Measurements from ENCODE around the gene TUBA3E.
"Not testable (repeated sequence)": the region's sequence is repeated elsewhere in the genome, so short reads cannot be mapped to it uniquely, and the experiment has no call there.

TUBA3E gene

DNA sequence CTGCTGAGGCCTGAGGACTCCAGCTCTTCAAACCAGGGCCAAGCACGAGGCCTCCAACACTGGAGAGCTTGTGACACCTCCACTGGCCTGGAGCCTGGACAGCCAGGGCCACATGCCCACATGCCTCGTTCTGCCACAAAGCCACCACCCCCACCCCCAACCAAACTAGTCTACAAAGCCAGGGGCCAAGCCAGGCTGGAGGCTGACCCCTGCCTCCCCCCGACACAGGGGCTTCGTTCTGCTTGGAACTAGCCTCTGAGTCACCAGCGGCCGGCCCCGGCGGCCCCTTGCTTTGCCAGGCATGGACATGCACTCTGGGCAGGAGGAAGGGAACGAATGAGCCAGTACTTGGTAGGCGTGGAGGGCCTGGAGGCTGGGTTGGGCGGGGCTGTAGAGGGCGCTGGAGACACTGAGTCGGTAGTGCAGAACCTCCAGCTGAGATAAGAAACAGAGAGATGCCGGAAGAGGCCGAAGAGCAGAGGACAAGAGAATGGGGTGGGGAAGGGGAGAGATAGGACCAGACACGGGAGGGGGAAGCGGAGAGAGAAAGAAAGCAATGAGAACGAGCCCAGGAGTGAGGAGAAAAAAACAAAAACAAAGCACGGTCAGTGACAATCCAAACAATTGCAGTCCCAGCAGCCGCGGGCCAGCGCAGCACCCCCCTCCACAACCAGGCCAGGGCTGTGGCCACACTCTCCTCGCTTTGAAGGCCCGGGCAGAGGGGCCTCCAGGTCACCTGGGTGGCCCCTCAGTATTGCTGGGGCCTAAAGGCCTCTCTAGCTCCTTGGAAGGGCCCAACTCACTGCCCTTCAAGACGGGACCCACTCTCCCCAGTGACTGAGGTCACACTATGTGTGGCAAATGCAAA lies 37.2 kb downstream of the TUBA3E start:
- not testable (repeated sequence) for DNase-seq

DNA sequence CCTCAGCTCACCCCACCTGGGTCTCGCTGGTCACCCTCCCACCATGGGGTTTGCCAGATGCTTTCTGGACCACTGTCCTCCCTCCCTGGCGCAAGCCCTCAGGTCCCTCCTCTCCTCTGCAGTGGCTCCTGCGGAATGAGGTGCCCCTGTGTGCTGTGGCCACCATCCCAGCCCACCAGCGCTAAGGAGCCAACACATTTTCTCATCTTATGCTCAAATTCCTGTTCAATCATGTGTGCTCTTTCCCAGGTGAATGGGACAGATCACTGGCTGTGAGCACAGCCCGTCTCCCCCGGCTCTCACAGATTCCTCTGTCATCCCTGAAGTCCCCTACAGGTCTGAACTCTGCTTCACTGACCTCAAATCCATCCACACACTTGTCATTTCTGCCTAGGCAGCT lies 38.1 kb downstream of the TUBA3E start:
- no peak for DNase-seq

DNA sequence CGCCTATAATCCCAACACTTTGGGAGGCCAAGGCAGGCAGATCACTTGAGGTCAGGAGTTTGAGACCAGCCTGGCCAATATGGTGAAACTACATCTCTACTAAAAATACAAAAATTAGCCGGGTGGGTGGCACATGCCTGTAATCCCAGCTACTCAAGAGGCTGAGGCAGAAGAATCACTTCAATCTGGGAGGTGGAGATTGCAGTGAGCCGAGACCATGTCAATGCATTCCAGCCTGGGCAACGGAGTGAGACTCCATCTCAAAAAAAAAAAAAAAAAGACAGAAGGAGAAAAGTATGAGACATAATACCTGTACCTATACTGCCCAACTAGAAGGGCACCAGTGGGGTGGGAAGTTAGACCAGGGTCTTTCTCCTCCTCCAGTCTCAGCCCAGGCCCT lies 38.9 kb downstream of the TUBA3E start:
- DNase-seq = not testable (repeated sequence)

DNA sequence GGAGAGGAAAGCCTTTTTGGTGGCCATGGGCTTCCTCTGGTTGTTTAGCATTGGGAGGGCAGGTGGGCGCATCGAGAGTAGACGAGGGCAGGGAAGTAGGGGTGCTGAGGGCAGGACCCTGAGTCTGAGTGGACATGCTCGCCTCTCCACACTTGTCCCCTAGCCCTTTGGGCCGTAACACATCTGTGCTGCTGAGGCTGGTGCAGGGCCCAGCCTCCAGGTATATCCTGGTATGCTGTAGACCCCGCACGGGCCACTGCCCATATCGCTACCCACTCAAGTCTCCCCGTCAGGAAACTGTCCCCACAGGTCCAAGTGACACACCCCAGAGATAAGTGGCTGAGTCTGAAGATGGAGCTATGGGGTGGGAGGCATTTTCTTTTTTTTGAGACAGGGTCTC lies 39.6 kb downstream of the TUBA3E start:
- no peak for DNase-seq

DNA sequence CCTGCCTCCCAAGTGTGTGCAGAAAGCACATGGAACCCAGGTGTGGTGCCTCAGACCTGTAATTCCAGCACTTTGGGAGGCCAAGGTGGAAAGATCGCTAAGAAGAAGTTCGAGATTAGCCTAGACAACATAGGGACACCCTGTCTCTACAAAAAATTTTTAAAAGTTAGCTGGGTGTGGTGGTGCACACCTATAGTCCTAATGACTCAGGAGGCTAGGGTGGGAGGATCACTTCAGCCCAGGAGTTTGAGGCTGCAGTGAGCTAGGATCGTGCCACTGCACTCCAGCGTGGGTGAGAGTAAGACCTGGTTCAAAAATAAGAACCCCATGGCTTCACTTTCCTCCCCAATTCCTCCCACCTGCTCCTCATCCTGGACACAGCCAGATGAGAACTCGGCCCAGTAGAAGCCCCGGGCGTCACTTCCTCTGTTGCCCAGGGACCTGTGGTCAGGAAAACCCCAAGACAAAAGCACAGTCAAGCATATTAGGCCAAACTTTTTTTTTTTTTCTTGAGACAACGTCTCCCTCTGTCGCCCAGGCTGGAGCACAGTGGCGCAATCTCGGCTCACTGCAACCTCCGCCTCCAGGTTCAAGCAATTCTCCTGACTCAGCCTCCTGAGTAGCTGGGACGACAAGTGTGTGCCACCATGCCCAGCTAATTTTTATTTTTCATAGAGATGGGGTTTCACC lies 40.3 kb downstream of the TUBA3E start:
- not testable (repeated sequence) for DNase-seq

DNA sequence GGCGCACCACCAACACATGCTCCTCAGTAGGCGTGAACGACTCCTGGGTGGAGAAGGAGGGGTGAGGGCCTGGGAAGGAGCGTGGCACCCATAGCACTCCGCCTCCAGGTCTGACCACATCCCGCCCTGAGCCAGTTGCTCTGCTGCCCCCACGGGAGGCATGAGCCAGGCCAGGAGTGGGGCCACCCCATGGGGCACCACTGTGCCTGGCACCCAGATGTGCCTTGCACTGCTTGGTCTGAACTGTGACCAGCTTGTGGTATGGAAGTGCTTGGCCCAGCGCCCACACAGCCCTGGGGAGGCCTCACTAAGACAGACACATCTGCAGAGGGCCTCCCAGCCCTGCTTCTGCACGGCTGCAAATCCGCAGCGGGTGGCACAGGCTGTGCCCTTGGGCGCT lies 40.9 kb downstream of the TUBA3E start:
- not testable (repeated sequence) for DNase-seq

DNA sequence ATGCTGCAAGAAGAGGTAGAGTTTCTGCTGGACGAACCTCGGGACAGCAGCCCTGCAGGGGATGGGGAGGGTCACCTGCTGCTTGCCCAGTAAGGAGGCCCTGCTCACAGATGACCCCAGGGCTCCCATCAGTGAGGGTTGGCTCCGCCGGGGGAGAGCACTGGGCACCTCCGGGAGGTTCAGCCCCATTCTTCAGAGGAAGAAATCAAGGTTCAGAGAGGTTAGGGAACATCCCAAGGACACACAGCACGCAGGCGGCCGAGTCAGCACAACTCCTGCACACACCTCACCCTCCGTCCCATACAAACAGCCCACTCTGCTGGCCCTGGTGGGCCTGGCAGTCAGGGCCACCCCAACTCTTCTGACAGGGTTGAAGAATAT lies 41.6 kb downstream of the TUBA3E start:
- no peak for DNase-seq

DNA sequence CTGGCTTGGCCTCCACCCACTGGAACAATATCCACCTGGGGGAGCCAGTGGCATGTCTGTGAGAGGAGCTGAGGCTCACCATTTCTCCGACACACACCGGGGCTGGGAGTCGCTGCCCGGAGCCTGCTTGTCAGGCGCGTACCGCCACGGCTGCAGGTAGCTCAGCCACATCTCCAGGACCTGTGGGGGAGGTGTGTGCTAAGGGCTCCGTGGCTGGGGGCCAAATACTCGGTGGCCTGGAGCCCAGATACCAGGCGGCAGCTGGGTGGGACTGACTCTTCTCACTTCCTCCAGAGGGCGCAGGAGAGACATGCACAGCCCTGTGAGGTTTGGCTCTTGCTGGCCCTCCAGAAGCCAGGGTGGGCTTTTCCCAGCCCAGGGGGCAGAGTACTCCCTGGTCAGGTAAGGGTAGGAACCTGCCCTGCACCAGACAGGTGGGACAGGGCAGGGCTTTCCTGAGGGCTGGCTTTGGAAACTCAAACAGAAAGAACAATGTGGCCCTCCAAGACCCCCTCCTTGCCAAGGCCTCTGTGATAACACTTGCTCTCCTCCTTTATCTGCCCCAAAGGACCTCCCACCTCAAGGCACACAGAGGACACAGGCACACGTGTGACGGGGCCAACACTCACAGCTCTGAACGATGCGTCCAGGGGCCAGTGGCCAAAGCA lies 42.1 kb downstream of the TUBA3E start:
- DNase-seq = not testable (repeated sequence)

DNA sequence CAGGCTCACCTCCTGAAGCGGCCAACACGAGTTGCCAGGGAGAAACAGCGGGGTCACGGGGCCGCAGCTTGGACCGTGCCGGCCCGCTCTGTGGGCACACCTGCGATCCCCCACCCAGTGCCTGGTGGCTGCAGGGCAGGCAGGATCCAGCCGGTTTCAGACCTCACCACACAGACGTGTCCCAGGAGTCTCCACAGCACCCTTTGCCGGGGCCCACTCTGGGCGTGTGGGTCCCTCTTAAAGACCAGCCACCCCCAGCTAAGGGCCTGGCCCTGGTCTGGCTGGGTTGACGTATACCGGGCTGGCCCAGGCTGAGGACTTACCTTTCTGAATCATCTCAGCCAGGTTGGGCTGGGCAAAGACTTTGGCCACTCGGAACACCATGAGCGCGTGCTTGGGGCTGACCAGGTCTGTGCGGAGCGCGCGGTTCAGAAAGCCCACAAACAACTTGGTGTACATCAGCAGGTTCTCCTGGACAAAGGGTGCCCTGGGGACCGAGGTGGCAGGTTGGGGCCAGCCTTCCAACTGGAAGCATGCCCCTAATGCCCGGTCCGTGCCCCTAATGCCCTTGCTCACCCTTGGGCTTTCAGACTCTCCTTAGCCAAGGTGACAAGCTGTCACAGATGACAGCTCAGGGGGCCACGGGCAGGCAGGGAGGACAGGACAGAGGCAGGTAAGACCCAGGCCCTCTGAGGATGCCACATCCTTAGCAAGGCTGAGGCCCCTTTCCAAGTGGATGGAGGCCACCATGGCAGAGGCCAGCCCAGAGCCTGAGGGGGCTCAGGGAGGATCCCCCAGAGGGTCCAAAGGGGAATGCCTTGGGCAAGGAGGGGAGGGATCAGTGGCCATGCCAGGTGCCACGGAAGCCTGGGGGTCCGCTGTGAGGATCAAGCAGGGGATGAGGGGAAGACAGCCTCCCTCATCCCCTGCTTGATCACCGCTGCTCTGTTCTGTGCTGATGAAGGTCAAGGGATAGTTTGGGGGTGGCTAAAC lies 43.2 kb downstream of the TUBA3E start:
- no peak for DNase-seq

DNA sequence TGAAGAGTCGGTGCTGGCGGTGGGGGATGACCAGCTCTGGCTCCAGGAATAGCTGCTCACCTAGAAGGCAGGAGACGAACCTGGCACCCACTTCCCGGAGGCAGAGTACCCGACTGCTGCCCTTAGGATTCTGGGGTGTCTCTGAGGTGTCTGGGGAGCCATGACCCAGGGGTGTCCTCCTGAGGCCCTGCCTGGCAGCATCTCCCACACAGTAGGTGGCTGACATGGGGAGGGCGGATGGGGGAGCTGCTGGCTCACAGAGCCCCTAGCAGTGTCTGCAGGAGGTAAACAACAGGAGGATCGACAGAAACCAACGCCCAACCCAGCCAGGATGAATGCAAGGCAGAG lies 43.8 kb downstream of the TUBA3E start:
- not testable (repeated sequence) for DNase-seq

DNA sequence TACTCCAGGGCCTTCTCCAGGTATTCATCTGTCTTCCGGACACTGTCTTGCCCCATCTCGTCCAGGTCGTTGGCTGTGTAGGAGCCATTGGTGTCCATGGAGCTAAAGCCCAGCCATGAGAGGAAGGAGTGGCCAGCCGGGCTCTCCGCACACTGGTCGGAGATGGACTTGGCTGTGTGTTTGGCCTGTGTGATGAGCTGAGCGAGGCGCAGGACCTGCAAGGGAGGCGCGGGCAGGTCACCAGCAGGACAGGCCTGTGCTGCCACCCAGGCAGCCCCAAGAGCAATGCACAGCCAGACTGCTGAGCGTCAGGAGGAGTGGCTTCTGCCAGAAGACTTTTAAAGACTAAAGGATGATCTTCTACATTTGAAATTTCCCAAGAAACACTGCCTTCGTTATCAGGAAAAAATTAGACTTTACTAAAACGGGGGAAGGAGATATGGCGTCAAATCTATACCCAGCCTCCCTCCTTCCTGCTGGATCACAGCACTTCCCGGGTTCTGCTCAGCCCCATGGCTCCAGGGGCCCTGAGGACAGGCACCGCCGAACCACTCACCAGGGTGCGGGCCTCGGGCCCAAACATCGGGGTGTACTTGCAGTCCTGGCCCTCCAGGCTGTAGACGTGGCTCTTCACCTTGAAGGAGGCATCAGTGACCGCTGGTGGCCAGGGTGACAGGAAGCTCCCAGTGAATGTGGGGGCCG lies 44.4 kb downstream of the TUBA3E start:
- DNase-seq = not testable (repeated sequence)

DNA sequence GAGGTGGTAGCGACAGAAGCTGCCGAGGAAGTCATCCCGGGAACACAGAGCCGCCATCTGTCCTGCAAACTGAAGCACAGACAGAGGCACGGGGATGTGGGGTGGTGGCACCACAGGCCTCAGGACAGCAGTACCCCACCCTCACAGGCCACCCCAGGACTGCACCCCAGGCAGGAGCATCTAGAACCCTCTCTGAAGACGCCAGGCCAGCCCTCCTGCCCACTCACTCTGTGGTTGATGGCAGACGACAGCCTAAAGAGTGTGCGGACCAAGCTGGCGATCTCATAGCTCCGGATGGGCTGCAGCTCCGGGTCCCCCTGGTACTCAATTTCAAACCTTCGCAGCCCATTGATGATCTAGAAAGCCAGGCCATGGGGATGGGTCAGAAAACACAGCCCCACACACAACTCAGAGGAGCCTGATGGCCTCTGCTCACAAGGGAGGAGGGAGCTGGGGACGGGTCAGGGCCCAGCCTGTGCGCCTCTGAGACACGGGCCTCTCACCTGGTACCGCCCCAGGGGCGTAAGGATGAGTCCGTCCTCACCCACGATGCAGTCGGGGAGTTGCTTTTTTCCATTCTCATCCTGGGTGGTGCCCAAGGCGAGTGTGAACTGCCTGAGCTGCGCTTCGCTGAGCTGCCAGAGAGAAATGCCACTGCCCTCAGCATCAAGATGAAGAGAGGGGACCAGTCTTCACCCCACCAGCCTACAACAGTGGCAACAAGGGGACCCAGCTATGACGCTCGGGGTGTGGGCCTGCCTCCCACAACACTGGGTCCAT lies 45.2 kb downstream of the TUBA3E start:
- DNase-seq = no peak

DNA sequence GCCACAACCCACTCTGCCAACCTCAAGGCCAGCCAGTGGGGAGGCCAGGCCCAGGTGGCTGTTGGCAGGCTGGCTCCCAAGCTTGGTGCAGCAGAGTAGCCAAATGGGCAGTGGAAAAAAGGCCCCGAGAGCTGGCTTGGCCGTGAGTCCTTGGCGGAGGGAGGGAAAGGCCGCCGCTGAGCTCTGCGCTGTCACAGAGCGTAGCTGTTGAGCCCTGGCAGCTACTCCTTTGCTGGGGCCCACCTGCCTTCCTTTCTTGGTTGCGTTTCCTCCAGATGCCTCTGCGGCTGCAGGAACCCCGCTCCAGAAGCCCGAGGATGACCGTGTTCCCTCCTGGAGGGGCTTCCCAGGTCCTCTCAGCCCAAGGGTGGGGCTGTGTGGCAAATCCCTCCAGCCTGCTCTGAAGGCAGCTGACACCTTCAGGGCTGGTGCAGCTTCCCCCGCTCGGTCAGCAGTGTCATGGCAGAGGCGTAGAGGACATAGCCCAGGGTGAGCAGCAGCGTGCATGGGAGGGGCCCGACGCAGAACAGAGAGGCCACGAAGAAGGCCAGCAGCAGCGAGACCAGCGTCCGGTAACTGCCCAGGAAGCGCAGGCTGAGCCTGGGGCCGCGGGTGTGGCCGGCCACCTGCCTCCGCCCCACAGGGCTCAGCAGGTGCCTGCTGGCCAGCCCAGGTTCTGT lies 46.0 kb downstream of the TUBA3E start:
- DNase-seq = not testable (repeated sequence)

DNA sequence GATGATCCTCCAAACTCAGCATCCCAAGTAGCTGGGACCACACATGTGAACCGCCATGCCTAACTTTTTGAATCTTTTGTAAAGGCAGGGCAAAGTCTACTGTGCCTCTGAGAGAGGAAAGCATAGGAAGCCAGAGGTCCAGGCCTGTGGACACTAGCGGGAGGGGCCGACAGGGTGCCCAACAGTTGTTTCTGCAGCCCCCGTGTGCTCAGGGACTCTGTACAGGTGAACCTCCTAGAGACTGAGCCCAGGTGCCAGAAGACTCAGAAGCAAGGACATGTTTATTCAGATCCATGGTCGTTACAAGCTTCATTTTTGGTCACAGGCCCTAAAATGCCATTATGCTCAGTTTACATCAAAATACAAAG lies 47.1 kb downstream of the TUBA3E start:
- DNase-seq = not testable (repeated sequence)

DNA sequence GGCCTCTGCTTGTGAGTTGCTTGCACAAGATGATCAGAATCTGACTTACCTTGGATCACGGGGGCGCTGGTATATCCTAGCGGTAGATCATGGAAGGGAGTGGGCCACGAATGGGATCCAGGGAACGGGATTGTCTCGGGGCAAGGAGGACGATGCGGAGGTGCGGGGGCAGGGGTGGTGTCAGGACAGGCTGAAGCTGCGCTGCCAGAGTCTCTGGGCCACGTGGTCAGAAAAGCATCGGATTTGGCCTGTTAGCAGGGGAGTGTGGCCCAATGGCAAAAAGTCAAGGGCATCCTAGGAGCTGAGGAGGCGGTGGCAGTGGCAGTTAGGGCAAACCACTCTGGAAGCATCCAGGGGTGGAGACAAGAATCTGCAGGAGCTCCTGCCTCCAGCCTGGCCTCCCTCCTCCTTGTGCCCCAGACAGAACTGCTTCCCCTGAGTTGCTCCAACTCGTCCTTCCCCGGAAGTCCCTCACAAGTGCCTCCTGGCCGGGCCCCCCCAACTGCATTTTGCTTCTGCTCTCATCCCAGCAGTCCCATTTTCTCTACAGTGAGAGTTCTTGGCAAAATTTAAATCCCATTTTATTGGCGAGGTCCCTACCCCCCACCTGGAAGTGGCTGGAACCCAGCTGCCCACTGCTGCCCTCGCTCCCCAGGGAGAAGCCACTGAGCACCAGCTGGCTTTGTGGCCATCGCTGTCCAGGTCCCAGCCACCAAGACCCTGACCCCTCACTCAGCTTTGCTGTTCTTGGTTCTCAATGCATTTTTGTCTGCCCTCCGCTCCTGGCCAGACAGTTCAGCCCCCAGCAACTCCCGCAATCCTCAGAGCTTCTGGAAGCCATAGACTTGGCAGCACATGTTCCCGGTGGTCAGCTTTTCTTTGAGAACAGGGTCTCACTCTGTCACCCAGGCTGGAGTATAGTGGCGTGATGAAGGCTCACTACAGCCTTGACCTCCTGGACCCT lies 47.8 kb downstream of the TUBA3E start:
- no peak for DNase-seq

DNA sequence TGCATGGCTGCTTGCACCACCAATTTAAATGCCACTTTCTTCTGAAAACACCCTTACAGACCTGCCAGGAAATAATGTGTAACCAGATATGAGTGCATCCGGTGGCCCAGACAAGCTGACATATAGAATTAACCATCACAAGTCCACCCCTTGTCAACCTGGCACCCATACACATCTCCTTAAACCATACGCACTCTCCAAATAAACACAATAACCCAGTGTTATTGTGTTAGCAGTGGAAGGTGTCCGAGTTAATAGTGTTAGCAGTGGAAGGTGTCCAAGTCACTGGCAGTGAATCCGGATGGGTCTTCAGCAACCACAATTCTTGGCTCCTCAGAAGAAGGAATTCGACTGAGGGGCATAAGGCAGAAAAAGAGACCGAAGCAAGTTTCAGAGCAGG lies 49.7 kb downstream of the TUBA3E start:
- DNase-seq = not testable (repeated sequence)

DNA sequence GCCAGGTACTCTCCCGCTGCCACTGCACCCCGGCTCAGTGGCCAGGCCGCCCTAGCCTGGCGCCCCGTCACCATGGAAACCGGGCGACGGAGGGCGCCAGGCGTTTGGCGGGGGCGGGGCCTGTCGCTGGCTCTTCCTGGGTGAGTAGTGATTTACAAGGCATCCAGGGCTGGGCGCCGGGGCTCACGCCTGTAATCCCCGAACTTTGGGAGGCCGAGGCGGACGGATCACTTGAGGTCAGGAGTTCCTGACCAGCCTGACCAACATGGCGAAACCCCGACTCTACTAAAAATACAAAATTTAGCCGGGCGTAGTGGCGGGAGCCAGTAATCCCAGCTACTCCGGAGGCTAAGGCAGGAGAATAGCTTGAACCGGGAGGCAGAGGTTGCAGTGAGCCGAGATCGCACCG lies 53.2 kb downstream of the TUBA3E start, which contains the start of gene CCDC74B:
TSS of gene CCDC74B (minus strand) at position 107 of the 409 bp plus-strand sequence. CDS start 116 bp downstream, outside the sequence.
- peak; percentile 13 to 43 (median 20) for DNase-seq

DNA sequence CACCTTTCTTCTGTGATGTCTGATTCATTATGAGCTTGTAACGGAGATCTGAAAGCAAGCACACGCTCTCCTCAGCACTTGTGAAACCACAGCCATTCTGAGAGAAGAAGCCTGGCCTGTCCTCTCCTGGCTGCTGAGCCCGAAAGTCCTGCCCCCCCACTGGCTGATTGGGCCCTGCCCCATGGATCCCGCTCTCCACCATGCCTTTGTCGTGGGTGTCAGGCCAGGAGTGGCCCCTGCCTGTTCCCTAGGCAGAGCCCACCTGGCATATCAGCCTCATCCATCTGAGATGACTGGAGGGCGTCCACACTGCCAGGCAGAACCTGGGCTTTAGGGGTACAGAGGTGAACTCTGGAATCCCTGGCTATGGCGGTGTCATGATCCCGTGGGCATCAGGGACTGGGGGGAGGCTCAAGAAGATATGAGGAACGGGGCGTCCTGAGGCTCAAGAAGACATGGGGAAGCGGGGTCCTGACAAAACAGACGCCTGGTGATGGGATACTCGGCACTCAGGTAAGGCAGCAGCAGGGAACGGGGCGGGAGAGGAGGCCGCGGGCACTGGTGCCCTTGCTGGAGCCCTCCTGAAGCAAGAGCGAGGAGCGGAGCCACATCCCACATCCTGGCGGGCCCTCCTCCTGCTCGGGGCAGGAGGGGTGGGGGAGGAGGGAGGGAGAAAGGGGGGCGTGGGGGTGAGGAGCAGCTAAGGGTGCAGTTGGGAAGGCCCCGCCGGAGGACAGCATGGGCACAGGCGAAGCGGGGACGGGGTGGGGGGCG lies 54.8 kb downstream of the TUBA3E start:
- DNase-seq = peak in 1 of 6 experiments; percentile 4
